TTC549 (cell line): Measurements from ENCODE around the gene ALAS2.
"Not testable (repeated sequence)": the region's sequence is repeated elsewhere in the genome, so short reads cannot be mapped to it uniquely, and the experiment has no call there.

Source experiments
- FAIRE-seq: peaks from 2 replicates; lab custom pipeline; 2012; peaks lifted over from hg19 to GRCh38; lab: Jason Lieb, UNC

ALAS2 gene

DNA sequence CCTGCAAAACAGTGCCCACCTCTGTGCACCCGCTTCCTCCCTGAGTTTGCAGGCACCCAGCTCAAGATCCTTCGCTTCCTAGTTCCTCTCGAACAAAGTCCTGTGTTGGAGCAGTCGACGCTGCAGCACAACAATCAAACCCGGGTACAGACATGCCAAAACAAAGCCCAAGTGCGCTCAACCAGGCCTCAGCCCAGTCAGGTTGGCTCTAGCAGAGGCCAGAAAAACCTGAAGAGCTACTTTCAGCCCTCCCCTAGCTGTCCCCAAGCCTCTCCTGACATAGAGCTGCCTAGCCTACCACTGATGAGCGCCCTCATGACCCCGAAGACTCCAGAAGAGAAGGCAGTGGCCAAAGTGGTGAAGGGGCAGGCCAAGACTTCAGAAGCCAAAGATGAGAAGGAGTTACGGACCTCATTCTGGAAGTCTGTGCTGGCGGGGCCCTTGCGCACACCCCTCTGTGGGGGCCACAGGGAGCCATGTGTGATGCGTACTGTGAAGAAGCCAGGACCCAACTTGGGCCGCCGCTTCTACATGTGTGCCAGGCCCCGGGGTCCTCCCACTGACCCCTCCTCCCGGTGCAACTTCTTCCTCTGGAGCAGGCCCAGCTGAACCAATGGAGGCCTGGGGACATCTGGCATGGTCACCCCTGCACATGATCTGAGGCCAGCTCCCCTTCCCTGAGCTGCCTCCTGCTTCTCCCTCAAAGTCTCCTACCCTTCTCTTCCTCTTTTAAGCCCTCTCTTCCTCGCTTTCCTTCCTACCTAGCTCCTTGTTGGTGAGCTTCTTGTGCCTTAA lies 23.8 kb downstream of the ALAS2 start:
- no peak for FAIRE-seq

DNA sequence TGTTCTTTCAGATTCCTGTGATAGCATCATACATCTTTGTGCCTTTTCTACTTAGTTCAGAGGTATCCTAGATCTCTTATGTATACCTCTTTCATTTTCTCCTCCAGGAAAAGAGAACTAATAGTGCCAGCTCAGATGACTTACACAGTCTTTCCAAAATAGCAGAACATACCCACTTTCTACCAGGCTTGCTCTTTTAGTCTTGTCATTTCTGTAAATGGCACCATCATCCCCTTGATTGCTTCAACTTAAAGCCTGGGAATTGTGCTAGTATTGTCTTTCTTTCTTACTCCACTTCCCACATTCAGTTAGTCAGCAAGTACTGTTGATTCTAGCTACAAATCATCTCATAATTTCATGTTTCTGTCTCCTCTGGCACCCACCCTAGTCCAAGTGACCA lies 25.5 kb downstream of the ALAS2 start:
- FAIRE-seq = no peak

DNA sequence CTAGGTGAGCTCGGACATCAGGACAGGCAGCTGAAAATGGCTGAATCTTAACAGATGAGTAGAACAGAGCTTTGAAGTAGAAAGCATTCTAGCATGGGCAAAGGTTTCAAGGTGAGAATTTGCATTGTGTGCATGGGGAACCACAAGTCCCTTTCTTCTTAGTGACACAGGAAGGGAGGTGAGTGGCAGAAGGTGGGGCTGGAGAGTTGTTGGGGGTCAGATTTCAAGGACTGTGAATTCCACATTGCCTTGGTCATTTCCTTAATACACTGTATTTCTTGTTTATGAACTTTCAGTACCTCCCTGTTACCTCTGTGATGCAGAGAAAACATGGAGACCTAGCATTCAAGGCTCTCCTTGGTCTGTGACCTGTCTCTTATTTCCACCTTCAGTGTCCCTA lies 26.5 kb downstream of the ALAS2 start:
- no peak for FAIRE-seq

DNA sequence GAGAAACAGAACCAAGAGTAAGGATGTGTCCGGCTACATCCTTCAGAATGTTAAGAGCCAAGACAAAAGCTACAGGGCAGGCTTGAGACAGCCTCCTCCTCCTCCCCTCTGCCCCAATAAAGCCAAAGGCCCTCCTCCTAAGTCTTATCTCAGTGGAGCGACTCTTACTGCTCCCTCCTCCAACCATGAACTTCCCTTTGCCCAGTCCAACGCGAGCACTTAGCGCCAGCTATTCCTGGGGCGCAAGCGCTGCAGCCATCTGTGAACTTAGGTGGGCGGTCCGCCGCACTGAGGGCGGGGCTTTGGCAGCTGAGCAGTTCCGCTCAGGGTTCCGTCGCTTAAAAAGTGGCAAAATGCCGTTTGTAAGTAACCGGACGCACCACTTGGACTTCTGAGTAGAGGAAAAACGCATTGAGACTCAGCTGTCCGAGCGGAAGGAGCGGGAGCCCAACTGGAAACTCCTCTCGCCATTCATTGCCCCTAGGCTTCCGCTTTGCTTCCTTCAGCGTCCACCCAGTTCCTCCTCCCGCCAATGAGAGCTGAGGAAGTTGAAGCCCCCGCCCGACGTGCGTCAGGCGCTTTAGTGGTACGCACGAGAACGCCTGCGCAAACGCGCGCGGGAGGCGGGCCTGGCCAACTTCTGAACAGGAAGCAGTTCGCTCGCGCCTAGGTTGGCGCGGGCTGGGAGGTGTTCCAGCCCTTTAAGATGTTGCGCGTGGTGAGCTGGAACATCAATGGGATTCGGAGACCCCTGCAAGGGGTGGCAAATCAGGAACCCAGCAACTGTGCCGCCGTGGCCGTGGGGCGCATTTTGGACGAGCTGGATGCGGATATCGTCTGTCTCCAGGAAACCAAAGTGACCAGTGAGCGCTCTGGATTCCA lies 30.8 kb downstream of the ALAS2 start, which contains the start of gene APEX2:
Gene APEX2, plus strand, starts transcription at position 647 of the 882 bp plus-strand sequence. Its CDS starts 60 bp downstream, at position 707.
- peak; percentile 67 for FAIRE-seq

GRCh38 chrX:54995621-54996020 lies 35.2 kb downstream of the ALAS2 start:
- no peak for FAIRE-seq

DNA sequence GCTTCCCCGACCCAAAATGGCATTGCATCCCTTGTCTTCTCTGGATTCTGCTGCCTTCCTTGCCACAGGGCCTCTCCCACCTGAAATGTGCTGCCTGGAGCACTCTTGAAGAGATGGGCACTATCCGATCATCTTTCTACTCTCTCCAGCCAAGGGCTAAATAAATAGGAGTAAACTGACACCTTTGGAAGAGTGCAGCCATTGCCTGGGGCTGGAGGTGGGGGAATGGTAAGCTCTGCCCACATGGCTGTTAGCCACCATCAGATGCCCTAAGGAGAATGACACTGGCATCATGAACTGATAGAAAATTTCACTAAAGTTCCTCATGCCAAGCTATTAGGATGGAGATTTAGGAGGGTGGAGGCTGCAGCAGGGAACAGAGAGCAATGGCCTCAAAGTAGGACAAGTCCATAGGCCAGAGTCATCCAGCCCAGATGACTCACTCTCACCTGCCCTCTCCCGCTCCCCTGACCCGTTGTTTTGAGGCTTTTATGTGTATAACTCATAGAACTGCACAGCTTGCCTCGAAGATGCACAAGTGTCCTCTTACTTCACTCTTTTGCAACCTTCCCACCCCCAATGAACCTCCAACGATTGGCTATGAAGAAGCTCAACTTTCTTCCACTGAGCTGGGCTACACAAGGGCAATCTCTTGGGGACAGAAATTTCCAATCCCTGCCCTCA lies 36.0 kb downstream of the ALAS2 start:
- no peak for FAIRE-seq

DNA sequence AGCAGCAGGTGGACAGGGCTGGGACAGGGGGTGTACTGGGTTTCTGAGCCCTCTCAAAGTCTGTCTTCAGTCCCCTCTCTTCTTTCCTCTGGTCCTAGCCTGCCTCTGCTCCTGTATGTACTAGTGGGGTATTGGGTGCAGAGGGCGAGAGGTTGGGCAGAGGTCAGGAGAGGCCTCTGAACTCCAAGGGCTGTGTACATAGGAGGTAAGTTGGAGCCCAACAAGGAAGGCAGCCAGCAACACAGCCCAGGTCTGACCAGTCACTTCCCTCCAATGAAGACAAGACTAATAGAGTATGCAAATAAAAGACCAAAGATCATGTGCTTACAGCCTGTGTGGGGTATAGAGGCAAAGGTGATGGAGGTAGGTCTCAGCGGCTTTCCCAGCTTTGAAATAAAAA lies 36.7 kb downstream of the ALAS2 start, which contains the start of gene PFKFB1:
Gene PFKFB1, minus strand, starts transcription at position 90 of the 400 bp plus-strand sequence. CDS start 181 bp downstream, outside the sequence.
- no peak for FAIRE-seq

GRCh38 chrX:54992911-54993622 lies 37.7 kb downstream of the ALAS2 start:
- no peak for FAIRE-seq

DNA sequence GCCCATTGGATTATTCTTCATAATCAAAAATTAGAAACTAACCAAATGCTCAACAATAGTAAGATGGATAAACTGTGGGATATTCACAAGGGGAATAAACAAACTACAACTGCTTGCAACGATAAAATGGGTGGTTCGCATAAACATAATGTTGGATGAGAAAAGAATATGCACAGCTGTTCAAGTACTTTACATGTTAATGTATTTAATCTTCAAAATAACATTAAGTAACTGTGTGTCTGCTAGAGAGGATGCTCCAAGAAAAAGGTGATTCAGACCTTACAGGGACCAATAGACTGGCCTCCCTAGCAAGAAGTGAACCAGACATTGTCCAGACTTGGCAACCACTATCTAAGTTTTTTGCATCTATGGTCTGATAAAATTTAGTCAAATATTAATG lies 39.1 kb downstream of the ALAS2 start:
- FAIRE-seq = no peak

DNA sequence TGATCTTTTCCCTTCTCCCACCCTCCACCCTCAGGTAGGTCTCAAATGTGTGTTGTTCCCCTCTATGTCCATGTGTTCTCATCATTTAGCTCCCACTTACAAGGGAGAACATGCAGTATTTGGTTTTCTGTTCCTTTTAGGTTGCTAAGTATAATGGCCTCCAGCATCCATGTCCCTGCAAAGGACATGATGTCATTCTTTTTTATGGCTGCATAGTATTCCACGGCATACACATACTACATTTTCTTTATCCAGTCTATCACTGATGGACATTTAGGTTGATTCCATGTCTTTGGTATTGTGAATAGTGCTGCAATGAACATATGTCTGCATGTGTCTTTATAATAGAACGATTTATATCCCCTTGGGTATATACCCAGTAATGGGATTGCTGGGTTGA lies 47.5 kb downstream of the ALAS2 start:
- FAIRE-seq = not testable (repeated sequence)

DNA sequence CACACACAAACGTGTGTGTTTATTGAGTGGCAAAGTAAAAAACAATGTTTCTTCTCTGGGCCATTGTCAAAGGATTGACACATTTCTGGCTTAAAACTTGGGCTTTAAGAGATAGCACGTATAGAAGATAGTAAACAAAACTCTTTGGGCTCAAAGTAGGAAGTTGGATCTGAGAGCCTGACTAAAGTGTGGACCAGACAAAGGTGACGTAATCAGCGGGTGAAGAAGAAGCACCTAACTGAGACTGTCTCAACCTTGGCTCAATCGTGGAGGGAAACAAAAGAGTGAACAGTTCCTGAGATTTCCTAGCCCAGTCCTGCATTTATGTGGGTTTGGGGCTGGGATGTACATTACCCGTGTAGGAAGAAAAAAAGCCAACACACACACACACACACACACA lies 50.4 kb downstream of the ALAS2 start:
- no peak for FAIRE-seq

DNA sequence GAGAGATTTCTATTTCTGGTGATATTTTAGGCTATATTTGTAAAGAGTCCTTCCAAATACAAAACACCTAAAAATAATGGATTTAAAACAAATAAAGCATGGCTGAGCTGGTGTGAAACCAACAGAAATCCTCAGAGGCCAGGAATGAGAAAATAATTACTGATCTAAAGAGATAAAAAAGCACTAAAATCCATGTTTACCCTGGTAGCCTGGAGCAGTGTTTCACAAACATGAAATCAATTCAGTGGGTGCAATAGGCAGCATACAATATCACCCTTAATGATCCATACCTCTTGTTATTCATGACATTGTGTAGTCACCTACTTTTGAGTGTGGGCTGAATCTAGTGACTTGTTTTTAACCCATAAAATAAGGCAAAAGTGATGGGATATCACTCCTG lies 51.3 kb downstream of the ALAS2 start:
- FAIRE-seq = no peak

DNA sequence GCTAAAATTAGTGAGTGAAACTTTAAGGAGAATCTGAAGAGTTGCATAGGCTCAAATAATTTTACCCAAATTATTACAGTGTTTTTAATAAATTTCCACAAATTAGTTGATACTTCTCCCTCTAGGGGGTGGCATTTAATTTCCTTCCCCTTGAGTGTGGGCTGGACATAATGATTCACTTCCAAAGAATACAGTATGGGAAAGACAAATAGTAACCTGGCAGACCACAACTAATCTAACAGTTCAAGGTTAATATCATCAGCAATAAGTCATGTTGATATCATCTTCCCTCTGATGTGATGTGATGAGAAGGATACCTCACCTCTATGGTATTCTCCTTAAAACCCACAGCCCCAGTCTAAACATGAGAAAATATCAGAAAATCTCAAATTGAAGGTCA lies 52.3 kb downstream of the ALAS2 start:
- FAIRE-seq = no peak

DNA sequence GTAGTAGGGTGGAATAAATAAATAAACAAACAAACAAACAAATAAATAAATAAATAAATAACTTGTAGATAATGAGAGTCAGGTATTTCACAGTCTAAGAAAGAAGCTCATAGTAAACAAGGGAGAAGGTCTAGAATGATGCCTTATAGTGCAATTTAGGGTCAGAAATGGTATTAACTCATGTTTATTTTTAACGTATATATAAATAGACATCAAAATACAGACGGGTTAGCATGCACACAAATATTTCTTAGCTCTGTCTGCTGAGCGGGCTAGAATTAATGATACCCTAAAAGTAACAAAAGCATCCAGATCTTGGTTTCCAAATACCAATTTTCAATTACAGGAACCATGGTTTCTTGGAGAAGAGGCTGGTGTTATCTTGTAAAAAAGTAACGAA lies 53.4 kb downstream of the ALAS2 start:
- no peak for FAIRE-seq

- FAIRE-seq = no peak
Observed at GRCh38 chrX:54964766-54965497, 65.8 kb downstream of the ALAS2 start.

DNA sequence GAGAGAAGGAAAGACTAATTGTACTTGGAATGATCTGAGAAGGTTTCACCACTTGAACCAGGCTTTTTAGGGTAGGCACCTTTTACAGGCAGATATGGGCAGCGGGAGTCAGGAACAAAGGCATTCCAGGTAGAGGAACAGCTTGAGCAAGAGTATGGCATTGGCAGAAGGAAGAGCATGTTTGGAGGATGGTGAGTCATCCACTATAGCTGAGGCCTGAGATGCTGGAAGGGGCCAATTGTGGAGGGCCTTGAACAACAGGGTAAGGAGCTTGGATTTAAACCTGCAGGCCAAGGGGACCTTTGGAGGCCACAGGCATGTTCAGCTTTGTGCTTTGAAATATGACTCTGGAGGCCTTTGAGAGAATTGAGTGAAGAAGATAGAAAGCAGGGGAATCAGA lies 69.0 kb downstream of the ALAS2 start:
- no peak for FAIRE-seq
